ENCODE measurements around the gene TCF7L2.

TCF7L2 gene

DNA sequence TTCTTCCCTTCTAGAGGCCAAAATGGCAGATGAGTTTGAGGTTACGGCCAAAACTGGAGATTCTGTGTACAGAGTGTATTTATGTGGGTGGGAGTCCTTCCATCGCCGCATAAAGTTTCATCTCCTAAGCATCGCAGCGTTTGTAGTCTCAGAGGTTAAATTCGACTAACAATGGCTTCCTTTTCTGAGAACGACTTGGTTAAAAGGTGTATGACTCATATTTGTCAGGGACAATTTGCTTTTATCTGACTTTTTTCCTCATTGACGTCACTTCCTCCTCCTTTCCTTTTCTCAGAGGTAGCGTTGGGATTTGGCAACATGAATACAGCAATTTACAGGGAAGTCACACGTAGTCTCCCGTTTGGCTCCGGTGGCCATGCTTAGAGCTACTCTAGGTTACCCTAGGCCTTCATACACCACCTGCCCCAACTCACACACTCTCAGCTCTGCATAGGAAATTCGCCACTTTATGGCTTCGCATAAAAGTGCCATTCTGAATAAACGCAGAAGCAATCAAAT is 37.6 kb upstream of the TCF7L2 start:
- Histone ChIP-seq H3K9me3 (ENCODE audit: low read length) (no peaks in the 10 kb centered on the region), H3K4me2 (ENCODE audit: low read length) (no peak overlapping the region), H3K4me1 (ENCODE audit: insufficient read depth, low read length, severe bottlenecking) (no peaks in the 10 kb centered on the region), H2AFZ (ENCODE audit: low read length) (no peak overlapping the region), H3F3A (ENCODE audit: insufficient read depth, low read length) (no peaks in the 10 kb centered on the region), H3K9me2 (ENCODE audit: low read depth, low read length) (no peaks in the 10 kb centered on the region), H3K4me3 (ENCODE audit: low read depth, low read length, poor library complexity, severe bottlenecking) (no peak overlapping the region), H3K27me3 (ENCODE audit: insufficient read depth, low read length) (no peaks in the 10 kb centered on the region), H3K36me3 (ENCODE audit: insufficient read depth, low read length) (no peaks in the 10 kb centered on the region), H4K20me1 (ENCODE audit: insufficient read depth, low read length) (no peaks in the 10 kb centered on the region), H3K27ac (ENCODE audit: low read depth, low read length, poor library complexity, severe bottlenecking) (no peak overlapping the region), H3K9ac (ENCODE audit: low read length) (no peak overlapping the region), H3K79me2 (ENCODE audit: insufficient read depth, low read length) (no peaks in the 10 kb centered on the region)
- TF ChIP-seq CTCF (IDR thresholded peaks at IDR 0.05; ENCODE audit: low read length) (no peak), EZH2 (IDR thresholded peaks at IDR 0.05; ENCODE audit: borderline replicate concordance, low read length) (no peak)

DNA sequence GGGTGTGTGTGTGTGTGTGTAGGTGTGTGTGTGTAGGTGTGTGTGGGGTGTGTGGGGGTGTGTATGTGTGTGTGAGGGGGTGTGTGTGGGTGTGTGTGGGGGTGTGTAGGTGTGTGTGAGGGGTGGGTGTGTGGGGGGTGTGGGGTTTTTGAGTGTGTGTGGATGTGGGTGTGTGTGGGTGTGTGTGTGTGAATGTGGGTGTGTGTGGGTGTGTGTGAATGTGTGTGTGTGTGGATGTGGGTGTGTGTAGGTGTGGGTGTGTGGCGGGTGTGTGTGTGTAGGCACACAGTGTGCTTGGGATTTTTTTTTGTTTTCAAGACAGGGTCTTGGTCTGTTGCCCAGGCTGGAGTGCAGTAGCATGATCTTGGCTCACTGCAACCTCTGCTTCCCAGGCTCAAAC is 36.8 kb upstream of the TCF7L2 start:
- Histone ChIP-seq H2AFZ (ENCODE audit: low read length) (no peak overlapping the region), H3K79me2 (ENCODE audit: insufficient read depth, low read length) (no peaks in the 10 kb centered on the region), H3K36me3 (ENCODE audit: insufficient read depth, low read length) (no peaks in the 10 kb centered on the region), H3K9ac (ENCODE audit: low read length) (no peak overlapping the region), H3K27ac (ENCODE audit: low read depth, low read length, poor library complexity, severe bottlenecking) (no peak overlapping the region), H3K4me2 (ENCODE audit: low read length) (no peak overlapping the region), H3F3A (ENCODE audit: insufficient read depth, low read length) (no peaks in the 10 kb centered on the region), H3K27me3 (ENCODE audit: insufficient read depth, low read length) (no peaks in the 10 kb centered on the region), H4K20me1 (ENCODE audit: insufficient read depth, low read length) (no peaks in the 10 kb centered on the region), H3K4me1 (ENCODE audit: insufficient read depth, low read length, severe bottlenecking) (no peaks in the 10 kb centered on the region), H3K9me3 (ENCODE audit: low read length) (no peaks in the 10 kb centered on the region), H3K9me2 (ENCODE audit: low read depth, low read length) (no peaks in the 10 kb centered on the region), H3K4me3 (ENCODE audit: low read depth, low read length, poor library complexity, severe bottlenecking) (no peak overlapping the region)
- TF ChIP-seq EZH2 (IDR thresholded peaks at IDR 0.05; ENCODE audit: borderline replicate concordance, low read length): no peak
- no peak for TF ChIP-seq CTCF (IDR thresholded peaks at IDR 0.05; ENCODE audit: low read length)

DNA sequence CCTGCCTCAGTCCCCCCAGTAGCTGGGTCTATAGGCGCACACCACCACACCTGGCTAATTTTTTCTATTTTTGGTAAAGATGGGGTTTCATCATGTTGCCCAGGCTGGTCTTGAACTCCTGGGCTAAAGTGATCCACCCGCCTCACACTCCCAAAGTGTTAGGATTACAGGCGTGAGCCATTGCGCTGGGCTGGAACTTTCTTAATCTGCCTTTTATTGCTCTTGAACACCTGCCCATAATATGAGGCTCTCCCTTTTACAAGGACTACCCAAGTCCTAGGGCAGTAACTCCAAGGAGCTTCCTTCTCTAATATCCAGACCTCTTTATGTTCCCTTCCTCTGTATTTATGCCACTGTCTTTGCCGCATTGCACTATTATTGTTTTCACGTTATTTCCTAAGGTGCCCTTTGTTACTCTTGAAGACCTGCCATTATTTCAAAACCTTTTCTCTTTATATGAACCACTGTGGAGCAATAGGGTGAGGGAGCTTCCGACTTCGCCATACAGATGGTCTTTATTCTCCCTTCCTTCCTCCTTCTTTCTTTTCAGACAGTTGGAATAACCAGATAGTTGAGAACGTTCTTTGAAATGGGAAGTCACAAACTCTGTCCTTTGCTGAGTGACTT is 36.3 kb upstream of the TCF7L2 start:
- H3K27ac ChIP-seq (ENCODE audit: low read depth, low read length, poor library complexity, severe bottlenecking): no peak overlapping the region
- no peaks in the 10 kb centered on the region for H4K20me1 ChIP-seq (ENCODE audit: insufficient read depth, low read length)
- no peaks in the 10 kb centered on the region for H3K4me1 ChIP-seq (ENCODE audit: insufficient read depth, low read length, severe bottlenecking)
- no peaks in the 10 kb centered on the region for H3K9me2 ChIP-seq (ENCODE audit: low read depth, low read length)
- H3K27me3 ChIP-seq (ENCODE audit: insufficient read depth, low read length): no peaks in the 10 kb centered on the region
- no peak overlapping the region for H3K4me2 ChIP-seq (ENCODE audit: low read length)
- no peaks in the 10 kb centered on the region for H3K9me3 ChIP-seq (ENCODE audit: low read length)
- H2AFZ ChIP-seq (ENCODE audit: low read length): no peak overlapping the region
- no peaks in the 10 kb centered on the region for H3K79me2 ChIP-seq (ENCODE audit: insufficient read depth, low read length)
- no peaks in the 10 kb centered on the region for H3F3A ChIP-seq (ENCODE audit: insufficient read depth, low read length)
- H3K9ac ChIP-seq (ENCODE audit: low read length): no peak overlapping the region
- no peak for TF ChIP-seq EZH2 (IDR thresholded peaks at IDR 0.05; ENCODE audit: borderline replicate concordance, low read length)
- TF ChIP-seq CTCF (IDR thresholded peaks at IDR 0.05; ENCODE audit: low read length): no peak
- no peaks in the 10 kb centered on the region for H3K36me3 ChIP-seq (ENCODE audit: insufficient read depth, low read length)
- H3K4me3 ChIP-seq (ENCODE audit: low read depth, low read length, poor library complexity, severe bottlenecking): no peak overlapping the region
